ENCODE data around the gene MATCAP1. TPM values are rescaled to one million over a fixed set of nuclear protein-coding genes. Genes with fewer than 3 reads are reported as not detected.

The MATCAP1 gene
- total RNA-seq, 4 donors from 2014 or later: 20.3 to 50.0 (median 32.4) TPM

DNA sequence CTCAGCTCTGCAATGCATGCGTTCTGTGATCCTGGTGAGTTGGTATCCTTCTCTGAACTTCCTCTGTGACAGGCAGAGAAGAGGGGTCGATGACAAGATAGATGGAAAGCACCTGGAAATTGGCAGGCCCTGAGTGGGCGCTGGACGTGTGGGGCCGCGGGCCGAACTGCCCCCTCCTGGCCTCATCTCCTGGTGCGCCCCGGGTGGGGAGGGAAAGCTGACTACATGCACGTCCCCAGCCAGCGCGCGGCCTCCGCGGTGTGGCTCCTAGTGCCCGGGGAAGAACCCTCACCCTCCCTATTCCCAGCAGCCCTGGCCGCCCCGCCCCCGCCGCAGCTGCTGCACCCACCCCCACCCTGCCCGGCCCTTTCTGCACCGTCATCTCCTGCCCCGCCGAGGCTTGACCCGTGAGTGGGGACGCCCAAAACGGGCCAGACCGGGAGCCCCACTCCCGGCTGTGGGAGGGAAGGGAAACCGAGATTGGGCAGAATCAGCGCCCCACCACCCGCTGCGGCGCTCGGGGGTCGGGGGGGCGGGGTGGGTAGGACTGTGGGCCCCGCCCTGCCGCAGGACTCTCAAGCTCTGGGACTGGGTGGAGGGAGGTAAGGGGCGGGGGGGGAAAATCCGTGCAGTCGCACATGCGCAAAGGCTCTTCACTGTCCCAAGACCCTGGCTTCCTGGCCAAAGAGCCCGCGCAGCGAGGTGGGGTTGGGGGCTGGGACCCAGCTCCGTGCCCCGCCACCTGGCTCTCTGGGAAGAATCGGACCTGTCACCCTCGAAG lies 13.4 kb downstream of the MATCAP1 start, which contains the start of gene NOL3:
Gene NOL3 (plus strand): TSS at position 371 of the 781 bp plus-strand sequence.
- H3K27me3 ChIP-seq: no peaks in the 10 kb centered on the region
- H3K4me1 ChIP-seq: peaks cover 31 to 43% of the 10 kb centered on the region in 2 donors
- H3K4me3 ChIP-seq (replicated peaks in 1 of 3): peak within 1 kb of the TSS in 2 of 3 donors; percentile 32 to 48
- 0% methylated on average over 2 to 13 of the region's 50 CpGs for WGBS, 2 donors
- TF ChIP-seq POLR2A (IDR thresholded peaks at IDR 0.05): peak in 1 of 2 donors; percentile 59
- TF ChIP-seq, protein P1, sequence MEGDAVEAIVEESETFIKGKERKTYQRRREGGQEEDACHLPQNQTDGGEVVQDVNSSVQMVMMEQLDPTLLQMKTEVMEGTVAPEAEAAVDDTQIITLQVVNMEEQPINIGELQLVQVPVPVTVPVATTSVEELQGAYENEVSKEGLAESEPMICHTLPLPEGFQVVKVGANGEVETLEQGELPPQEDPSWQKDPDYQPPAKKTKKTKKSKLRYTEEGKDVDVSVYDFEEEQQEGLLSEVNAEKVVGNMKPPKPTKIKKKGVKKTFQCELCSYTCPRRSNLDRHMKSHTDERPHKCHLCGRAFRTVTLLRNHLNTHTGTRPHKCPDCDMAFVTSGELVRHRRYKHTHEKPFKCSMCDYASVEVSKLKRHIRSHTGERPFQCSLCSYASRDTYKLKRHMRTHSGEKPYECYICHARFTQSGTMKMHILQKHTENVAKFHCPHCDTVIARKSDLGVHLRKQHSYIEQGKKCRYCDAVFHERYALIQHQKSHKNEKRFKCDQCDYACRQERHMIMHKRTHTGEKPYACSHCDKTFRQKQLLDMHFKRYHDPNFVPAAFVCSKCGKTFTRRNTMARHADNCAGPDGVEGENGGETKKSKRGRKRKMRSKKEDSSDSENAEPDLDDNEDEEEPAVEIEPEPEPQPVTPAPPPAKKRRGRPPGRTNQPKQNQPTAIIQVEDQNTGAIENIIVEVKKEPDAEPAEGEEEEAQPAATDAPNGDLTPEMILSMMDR (IDR thresholded peaks at IDR 0.05): no peak
- peak within 1 kb of the TSS; percentile 76 to 97 (median 91) for H3K27ac ChIP-seq
- H3K9me3 ChIP-seq: no peaks in the 10 kb centered on the region
- intact Hi-C loops (cut with DNase I): no loop called here
- H3K36me3 ChIP-seq: no peaks in the 10 kb centered on the region
- peak; percentile 88 to 89 for DNase-seq

DNA sequence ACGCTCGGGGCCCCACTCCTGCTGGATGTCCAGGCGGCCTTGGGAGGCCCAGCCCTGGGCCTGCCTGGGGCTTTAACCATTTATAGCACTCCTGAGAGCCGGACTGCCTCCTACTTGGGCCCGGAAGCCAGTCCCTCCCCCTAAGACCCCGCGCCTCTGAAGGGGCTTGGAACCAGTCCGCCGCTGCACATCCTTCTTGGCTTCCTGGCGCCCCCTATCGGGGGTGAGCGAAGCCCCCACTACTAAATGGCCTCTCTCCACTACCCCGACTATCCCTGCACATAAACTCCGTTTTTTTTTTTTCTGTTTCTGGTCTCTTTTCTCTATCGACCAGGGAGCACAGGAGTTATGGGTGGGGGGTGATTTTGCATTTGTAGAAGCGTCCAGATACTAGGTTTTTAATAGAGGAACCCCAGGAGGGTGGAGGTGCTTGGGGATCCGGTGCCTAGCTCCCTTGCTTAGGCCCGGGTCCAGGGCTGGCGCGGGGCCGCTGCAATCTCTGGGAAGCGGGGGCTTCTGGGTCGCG lies 14.1 kb downstream of the MATCAP1 start:
- H3K9me3 ChIP-seq: no peaks in the 10 kb centered on the region
- TF ChIP-seq POLR2A (IDR thresholded peaks at IDR 0.05): no peak
- TF ChIP-seq, protein P1 (IDR thresholded peaks at IDR 0.05): peak in 2 of 6 experiments; percentile 15 to 36
- H3K4me3 ChIP-seq (replicated peaks in 1 of 3): peak overlapping the region in 2 of 3 donors; percentile 32 to 48
- H3K27ac ChIP-seq: peak overlapping the region; percentile 76 to 97 (median 91)
- no peaks in the 10 kb centered on the region for H3K27me3 ChIP-seq
- H3K4me1 ChIP-seq: peaks cover 37 to 43% of the 10 kb centered on the region in 2 donors
- intact Hi-C loops (cut with DNase I): no loop called here
- WGBS, 2 donors: 10 to 28% methylated on average over 17 to 19 of the region's 24 CpGs
- no peaks in the 10 kb centered on the region for H3K36me3 ChIP-seq
- DNase-seq: peak in 1 of 2 donors; percentile 31

DNA sequence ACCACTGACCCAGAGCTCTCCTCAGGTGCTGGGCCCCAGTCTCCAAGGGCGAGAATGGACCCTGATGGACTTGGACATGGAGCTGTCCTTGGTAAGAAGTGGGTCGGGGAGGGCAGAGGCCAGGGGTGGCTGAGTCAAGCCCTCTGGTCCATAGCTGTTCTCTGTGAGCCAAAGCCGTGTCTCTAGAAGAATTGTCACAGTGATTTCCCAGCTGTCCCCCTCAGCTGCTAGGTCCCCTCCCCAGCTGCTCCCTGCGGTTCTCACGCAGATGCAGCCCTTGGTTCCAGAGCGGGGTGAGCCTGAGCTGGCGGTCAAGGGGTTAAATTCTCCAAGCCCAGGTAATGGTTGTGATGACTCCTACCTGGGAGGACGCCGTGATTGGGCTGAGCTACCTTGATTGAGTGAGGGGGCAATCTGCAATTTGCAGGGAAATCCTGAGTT lies 14.7 kb downstream of the MATCAP1 start:
- no peaks in the 10 kb centered on the region for H3K36me3 ChIP-seq
- DNase-seq: no peak
- no peaks in the 10 kb centered on the region for H3K9me3 ChIP-seq
- WGBS, 2 donors: 67 to 75% methylated on average over 7 to 8 of the region's 9 CpGs
- intact Hi-C loops (cut with DNase I): no loop called here
- H3K4me3 ChIP-seq (replicated peaks in 1 of 3): no peak overlapping the region
- H3K27ac ChIP-seq: no peak overlapping the region
- no peaks in the 10 kb centered on the region for H3K27me3 ChIP-seq
- TF ChIP-seq, protein P1 (IDR thresholded peaks at IDR 0.05): no peak
- TF ChIP-seq POLR2A (IDR thresholded peaks at IDR 0.05): no peak
- peaks cover 38 to 45% of the 10 kb centered on the region in 2 donors for H3K4me1 ChIP-seq

DNA sequence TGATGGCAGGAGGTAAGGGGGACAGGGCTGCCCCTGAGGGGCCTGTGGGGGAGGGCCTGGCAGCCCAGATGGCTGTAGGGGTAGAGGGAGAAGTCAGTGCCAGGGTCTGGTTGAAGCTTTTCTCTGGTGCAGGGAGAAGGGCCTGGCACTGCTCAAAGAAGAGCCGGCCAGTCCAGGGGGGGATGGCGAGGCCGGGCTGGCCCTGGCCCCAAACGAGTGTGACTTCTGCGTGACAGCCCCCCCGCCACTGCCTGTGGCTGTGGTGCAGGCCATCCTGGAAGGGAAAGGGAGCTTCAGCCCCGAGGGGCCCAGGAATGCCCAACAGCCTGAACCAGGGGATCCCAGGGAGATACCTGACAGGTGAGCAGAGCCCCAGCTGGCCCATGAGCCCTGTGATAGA lies 16.2 kb downstream of the MATCAP1 start:
- DNase-seq: no peak
- no peak for TF ChIP-seq POLR2A (IDR thresholded peaks at IDR 0.05)
- TF ChIP-seq, protein P1 (IDR thresholded peaks at IDR 0.05): no peak
- Histone ChIP-seq H3K4me1 (peaks cover 46 to 49% of the 10 kb centered on the region in 2 donors), H3K27ac (no peak overlapping the region), H3K4me3 (replicated peaks in 1 of 3) (no peak overlapping the region), H3K36me3 (no peaks in the 10 kb centered on the region), H3K9me3 (no peaks in the 10 kb centered on the region), H3K27me3 (no peaks in the 10 kb centered on the region)
- intact Hi-C loops (cut with DNase I): no loop called here
- 91 to 96% methylated on average over 4 to 7 of the region's 7 CpGs for WGBS, 2 donors

Data from thyroid gland (tissue), 4 donors.